H9 (cell line): ENCODE measurements around the gene MYO5B. TPM values are rescaled to one million over a fixed set of nuclear protein-coding genes. Genes with fewer than 3 reads are reported as not detected.

Source experiments
- DNase-seq: peaks from one replicate; pipeline ENCODE4 v3.0.0-alpha.2; 2017
- H2AFZ ChIP-seq: one replicate; pipeline ENCODE4 v1.6.1; 2013; ENCODE audit warnings: mild to moderate bottlenecking, low read length, control low read depth, moderate library complexity
- H2AK5ac ChIP-seq: 2 replicates; pipeline ENCODE4 v1.6.1; 2013; ENCODE audit warnings: low read length, control low read depth, mixed read lengths; ENCODE audit not compliant: insufficient read length
- H2BK120ac ChIP-seq: one replicate; pipeline ENCODE4 v1.6.1; 2013; ENCODE audit warnings: low read depth, mild to moderate bottlenecking, low read length, control low read depth, inconsistent platforms; ENCODE audit not compliant: poor library complexity, severe bottlenecking
- H2BK12ac ChIP-seq: 2 replicates; pipeline ENCODE4 v1.6.1; 2013; ENCODE audit warnings: low read length, control low read depth, mixed read lengths, low read depth; ENCODE audit not compliant: insufficient read length
- H2BK15ac ChIP-seq: 2 replicates; pipeline ENCODE4 v1.6.1; 2013; ENCODE audit warnings: low read depth, low read length, control low read depth
- H2BK20ac ChIP-seq: one replicate; pipeline ENCODE4 v1.6.1; 2013; ENCODE audit warnings: low read depth, mild to moderate bottlenecking, low read length, control low read depth, inconsistent platforms; ENCODE audit not compliant: poor library complexity, severe bottlenecking
- H2BK5ac ChIP-seq: 2 replicates; pipeline ENCODE4 v1.6.1; 2013; ENCODE audit warnings: low read length, control low read depth, mixed read lengths; ENCODE audit not compliant: insufficient read length
- H3K14ac ChIP-seq: 2 replicates; pipeline ENCODE4 v1.6.1; 2013; ENCODE audit warnings: low read length, control low read depth; ENCODE audit not compliant: insufficient read depth
- H3K18ac ChIP-seq: 2 replicates; pipeline ENCODE4 v1.6.1; 2013; ENCODE audit warnings: low read depth, mild to moderate bottlenecking, mixed read lengths, low read length, control low read depth; ENCODE audit not compliant: insufficient read length
- H3K23ac ChIP-seq: 2 replicates; pipeline ENCODE4 v1.6.1; 2013; ENCODE audit warnings: low read length, control low read depth, mixed read lengths, low read depth; ENCODE audit not compliant: insufficient read length
- H3K23me2 ChIP-seq: 2 replicates; pipeline ENCODE4 v1.6.1; 2013; ENCODE audit warnings: low read depth, mild to moderate bottlenecking, mixed read lengths, low read length, control low read depth; ENCODE audit not compliant: insufficient read length, poor library complexity, severe bottlenecking
- H3K27ac ChIP-seq: 2 replicates; pipeline ENCODE4 v1.5.1; 2013; ENCODE audit warnings: low read length, control low read depth, mixed read lengths, low read depth; ENCODE audit not compliant: insufficient read length
- H3K27me3 ChIP-seq: 2 replicates; pipeline ENCODE4 v1.6.1; 2013; ENCODE audit warnings: low read length, control low read depth, inconsistent platforms; ENCODE audit not compliant: insufficient read depth
- H3K4ac ChIP-seq: 2 replicates; pipeline ENCODE4 v1.6.1; 2013; ENCODE audit warnings: low read depth, mild to moderate bottlenecking, control low read depth, inconsistent platforms, low read length, moderate library complexity
- H3K4me1 ChIP-seq: 2 replicates; pipeline ENCODE4 v1.6.1; 2013; ENCODE audit warnings: low read length, control low read depth, inconsistent platforms; ENCODE audit not compliant: insufficient read depth
- H3K4me2 ChIP-seq: 2 replicates; pipeline ENCODE4 v1.6.1; 2013; ENCODE audit warnings: low read length, control low read depth, mixed read lengths; ENCODE audit not compliant: insufficient read length, insufficient read depth
- H3K56ac ChIP-seq: 2 replicates; pipeline ENCODE4 v1.6.1; 2013; ENCODE audit warnings: low read depth, mild to moderate bottlenecking, mixed read lengths, low read length, control low read depth; ENCODE audit not compliant: insufficient read length
- H3K79me1 ChIP-seq: 2 replicates; pipeline ENCODE4 v1.6.1; 2013; ENCODE audit warnings: low read depth, mild to moderate bottlenecking, moderate library complexity, low read length, control low read depth, inconsistent platforms; ENCODE audit not compliant: insufficient read depth, poor library complexity, severe bottlenecking
- H3K79me2 ChIP-seq: 2 replicates; pipeline ENCODE4 v1.6.1; 2013; ENCODE audit warnings: low read length, control low read depth, inconsistent platforms; ENCODE audit not compliant: insufficient read depth
- H3K9ac ChIP-seq: 2 replicates; pipeline ENCODE4 v1.6.1; 2013; ENCODE audit warnings: low read length, control low read depth, mixed read lengths; ENCODE audit not compliant: insufficient read length; ENCODE audit errors: extremely low read depth
- H3K9me3 ChIP-seq: one replicate; pipeline ENCODE4 v1.6.1; 2013; ENCODE audit warnings: low read depth, low read length, inconsistent platforms; ENCODE audit not compliant: control insufficient read depth
- H3T11ph ChIP-seq: one replicate; pipeline ENCODE4 v1.6.1; 2013; ENCODE audit warnings: mild to moderate bottlenecking, low read length, control low read depth, inconsistent platforms
- H4K20me1 ChIP-seq: one replicate; pipeline ENCODE4 v1.6.1; 2013; ENCODE audit not compliant: control insufficient read depth, insufficient read length, insufficient read depth
- H4K5ac ChIP-seq: 2 replicates; pipeline ENCODE4 v1.6.1; 2013; ENCODE audit warnings: low read depth, mild to moderate bottlenecking, mixed read lengths, low read length, control low read depth; ENCODE audit not compliant: insufficient read length
- H4K8ac ChIP-seq: replicated peaks from 2 replicates; pipeline ENCODE4 v1.6.1; 2013; ENCODE audit warnings: low read length, control low read depth, mixed read lengths, low read depth; ENCODE audit not compliant: insufficient read length
- H4K91ac ChIP-seq: 2 replicates; pipeline ENCODE4 v1.6.1; 2013; ENCODE audit warnings: low read depth, mild to moderate bottlenecking, moderate library complexity, mixed read lengths, low read length, control low read depth; ENCODE audit not compliant: insufficient read length
- H3K27ac Mint-ChIP-seq, 3 experiments: 2 replicates in 2 of 3; 3 replicates in 1 of 3; pipeline ENCODE4 v1.8.0; 2020 to 2021; ENCODE audit warnings: mixed read lengths in 3 of 3, mild to moderate bottlenecking in 1 of 3, moderate library complexity in 1 of 3
- H3K27me3 Mint-ChIP-seq: 2 replicates; pipeline ENCODE4 v1.8.0; 2021; ENCODE audit warnings: low read depth, mild to moderate bottlenecking, moderate library complexity, mixed read lengths
- H3K36me3 Mint-ChIP-seq, 3 experiments: 2 replicates in 2 of 3; 3 replicates in 1 of 3; pipeline ENCODE4 v1.8.0; 2020 to 2021; ENCODE audit warnings: low read depth in 3 of 3, mixed read lengths in 3 of 3; ENCODE audit not compliant: insufficient read depth in 1 of 3
- H3K4me1 Mint-ChIP-seq, 2 experiments: 2 replicates each; pipeline ENCODE4 v1.8.0; 2020; ENCODE audit warnings: mixed read lengths in 2 of 2
- H3K4me3 Mint-ChIP-seq, 2 experiments: 2 replicates in 1 of 2; 3 replicates in 1 of 2; pipeline ENCODE4 v1.8.0; 2020 to 2021; ENCODE audit warnings: mild to moderate bottlenecking in 2 of 2, mixed read lengths in 2 of 2, moderate library complexity in 1 of 2
- H3K9me3 Mint-ChIP-seq, 2 experiments: 2 replicates in 1 of 2; 3 replicates in 1 of 2; pipeline ENCODE4 v1.8.0; 2020; ENCODE audit warnings: mild to moderate bottlenecking in 2 of 2, mixed read lengths in 2 of 2, moderate library complexity in 1 of 2
- CTCF ChIP-seq: fragments of 200-600 bp; sonication (generic); conservative IDR thresholded peaks from 3 replicates; pipeline ENCODE4 v1.8.0; 2021; ENCODE audit warnings: antibody characterized with exemption, mild to moderate bottlenecking
- WGBS: extraction: QIAGEN DNeasy Blood & Tissue Kit; methylation state at CpG from one replicate; pipeline ENCODE4 v1.1.7; 2013; ENCODE audit warnings: missing lambda C conversion rate, low lambda C conversion rate, mixed read lengths; ENCODE audit not compliant: insufficient read length; ENCODE audit errors: extremely low coverage; 5-methylcytosine and 5-hydroxymethylcytosine counted together
- total RNA-seq: library from RNA; stranded (reverse); gene quantifications from 2 replicates; pipeline ENCODE4 v1.2.1, GENCODE V29; 2021

The MYO5B gene
- total RNA-seq, 1 experiment from 2014 or later, result 9.3 TPM

- H3K27me3 Mint-ChIP-seq, result peaks cover 5% of the 10 kb centered on the region
- H3K79me2 ChIP-seq, result no peaks in the 10 kb centered on the region
- no peak overlapping the region for H2BK5ac ChIP-seq
Observed at GRCh38 chr18:49917742-49918141, 277.2 kb downstream of the MYO5B start.

More at GRCh38 chr18:49917742-49918141, 277.2 kb downstream of the MYO5B start:
- no peaks in the 10 kb centered on the region for H3K79me1 ChIP-seq
- no peak overlapping the region for H3K23ac ChIP-seq
- H3K27ac ChIP-seq, result no peak overlapping the region
- H4K5ac ChIP-seq, result no peak overlapping the region
- Mint-ChIP-seq H3K27ac (no peak overlapping the region; a peak in 1 of 7 replicates), H3K36me3 (peaks cover 2 to 7% (median 7%) of the 10 kb centered on the region in 3 experiments; a peak in 4 of 7 replicates), H3K9me3 (peaks cover 0 to 6% of the 10 kb centered on the region in 2 experiments; a peak in 3 of 5 replicates), H3K4me3 (no peak overlapping the region), H3K4me1 (peaks cover 0 to 5% of the 10 kb centered on the region in 2 experiments; a peak in 3 of 4 replicates)
- peaks cover 2% of the 10 kb centered on the region; the same call in 1 of the 2 replicates for H3K4me1 ChIP-seq
- H3K18ac ChIP-seq, result no peak overlapping the region
- no peak overlapping the region for H2AK5ac ChIP-seq
- no peak overlapping the region for H2BK120ac ChIP-seq
- no peak overlapping the region for H3K4ac ChIP-seq
- no peak overlapping the region for H4K91ac ChIP-seq
- no peak overlapping the region for H2AFZ ChIP-seq
- no peaks in the 10 kb centered on the region for H3K9me3 ChIP-seq
- H2BK15ac ChIP-seq, result no peak overlapping the region
- no peak for DNase-seq
- no peak overlapping the region for H2BK20ac ChIP-seq
- no peaks in the 10 kb centered on the region for H3K27me3 ChIP-seq
- no peak overlapping the region for H3K14ac ChIP-seq
- no peak overlapping the region for H4K8ac ChIP-seq
- H3K23me2 ChIP-seq, result no peaks in the 10 kb centered on the region
- H3K9ac ChIP-seq, result no peak overlapping the region
- no peak overlapping the region for H3K56ac ChIP-seq
- no peak overlapping the region for H2BK12ac ChIP-seq
- no peak for TF ChIP-seq CTCF
- no peak overlapping the region for H3K4me2 ChIP-seq
- no peak overlapping the region for H3T11ph ChIP-seq
- H4K20me1 ChIP-seq, result no peaks in the 10 kb centered on the region
- no CpG with 5 or more reads among the region's 5 CpGs for WGBS
